Umbilical cord (tissue), 2 donors: ENCODE data around the gene NET1. TPM values are rescaled to one million over a fixed set of nuclear protein-coding genes. Genes with fewer than 3 reads are reported as not detected.
"Not testable (repeated sequence)": the region's sequence is repeated elsewhere in the genome, so short reads cannot be mapped to it uniquely, and the experiment has no call there.

Experiments used
- DNase-seq: peaks from one replicate; pipeline ENCODE4 v3.0.0-alpha.2; 2015; ENCODE audit warnings: low spot score
- total RNA-seq: library from RNA; depleted of rRNA; stranded (reverse); fragments of >200 nt; gene quantifications from one replicate; pipeline ENCODE4 v1.2.3, GENCODE V29; 2014; ENCODE audit warnings: low replicate concordance; ENCODE audit not compliant: insufficient read depth

The NET1 gene
- 63.6 TPM for total RNA-seq

GRCh38 chr10:5412277-5412941, at the start of gene NET1:
NET1 (plus strand) TSS chr10:5412557; CDS start chr10:5412693, 136 bp downstream.
- DNase-seq = peak; percentile 86

GRCh38 chr10:5362873-5363272, 49.5 kb upstream of the NET1 start:
- no peak for DNase-seq

- no peak for DNase-seq
These were observed 48.0 kb upstream of the NET1 start for GRCh38 chr10:5364374-5364773.

- DNase-seq = no peak
These were observed 47.4 kb upstream of the NET1 start, which contains the start of gene UCN3 for GRCh38 chr10:5364890-5365338. UCN3 (plus strand) TSS chr10:5364966; CDS start chr10:5373721, 8,755 bp downstream.

GRCh38 chr10:5365928-5366327, 46.4 kb upstream of the NET1 start:
- DNase-seq = no peak

GRCh38 chr10:5369362-5370158, 42.8 kb upstream of the NET1 start:
- no peak for DNase-seq

GRCh38 chr10:5370493-5371352, 41.6 kb upstream of the NET1 start:
- DNase-seq = no peak

- DNase-seq = no peak
These were observed 39.0 kb upstream of the NET1 start for GRCh38 chr10:5373307-5373706.

GRCh38 chr10:5373891-5374611, 38.3 kb upstream of the NET1 start:
- DNase-seq = no peak

GRCh38 chr10:5376450-5376849, 35.9 kb upstream of the NET1 start:
- DNase-seq = no peak

GRCh38 chr10:5379202-5379601, 33.2 kb upstream of the NET1 start:
- DNase-seq = not testable (repeated sequence)

- DNase-seq = not testable (repeated sequence)
These were observed 32.0 kb upstream of the NET1 start for GRCh38 chr10:5380395-5380794.

GRCh38 chr10:5381187-5381586, 31.2 kb upstream of the NET1 start:
- no peak for DNase-seq

- DNase-seq = no peak
These were observed 27.1 kb upstream of the NET1 start for GRCh38 chr10:5385224-5385623.

- DNase-seq = no peak
These were observed 25.2 kb upstream of the NET1 start for GRCh38 chr10:5387169-5387568.

- no peak for DNase-seq
These were observed 21.7 kb upstream of the NET1 start for GRCh38 chr10:5390607-5391205.

- DNase-seq = no peak
These were observed 20.6 kb upstream of the NET1 start for GRCh38 chr10:5391790-5392189.

- no peak for DNase-seq
These were observed 18.8 kb upstream of the NET1 start for GRCh38 chr10:5393529-5393928.

- no peak for DNase-seq
These were observed 17.2 kb upstream of the NET1 start for GRCh38 chr10:5395168-5395567.

GRCh38 chr10:5396556-5397300, 15.6 kb upstream of the NET1 start:
- no peak for DNase-seq
